ENCODE data around the gene AK8.

DNA sequence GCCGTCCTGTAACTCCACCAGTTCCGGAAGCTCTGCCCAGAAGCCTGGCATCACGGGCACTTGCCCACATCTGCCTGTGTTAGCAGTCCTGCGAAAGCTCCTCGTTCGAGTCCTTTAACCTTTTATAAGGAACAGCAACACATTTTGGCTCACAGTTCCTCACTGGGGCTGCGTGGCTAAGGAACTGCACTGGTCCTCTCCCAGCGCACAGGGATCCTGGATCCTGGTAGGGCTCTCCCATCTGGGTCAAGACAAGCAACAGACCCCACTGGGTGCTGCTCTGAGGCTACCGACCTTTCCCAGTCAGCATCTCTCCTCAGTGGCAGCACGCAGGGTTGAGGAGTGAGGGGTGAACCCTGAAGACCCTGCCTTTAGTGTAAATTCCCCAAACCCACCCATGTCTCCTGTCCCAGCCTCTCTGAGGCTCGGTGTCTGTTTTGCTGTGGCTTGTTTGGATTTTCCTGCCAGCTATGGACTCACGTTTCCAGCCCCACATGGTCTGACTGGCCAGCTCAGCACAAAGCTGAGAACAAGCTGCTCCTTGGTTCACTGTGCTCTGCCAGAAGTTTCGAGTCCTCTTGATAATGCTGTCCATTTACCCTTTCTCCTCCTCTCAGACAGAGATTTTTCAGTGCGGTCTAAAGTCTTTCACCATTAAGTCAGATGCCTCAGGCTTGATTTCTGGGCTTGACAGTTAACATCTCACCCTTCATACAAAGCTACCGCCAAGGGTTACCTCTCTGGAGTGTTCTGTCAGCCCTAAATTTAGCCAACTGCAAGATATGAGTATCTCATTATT is 80.0 kb downstream of the AK8 start:
- TF ChIP-seq, protein P1, sequence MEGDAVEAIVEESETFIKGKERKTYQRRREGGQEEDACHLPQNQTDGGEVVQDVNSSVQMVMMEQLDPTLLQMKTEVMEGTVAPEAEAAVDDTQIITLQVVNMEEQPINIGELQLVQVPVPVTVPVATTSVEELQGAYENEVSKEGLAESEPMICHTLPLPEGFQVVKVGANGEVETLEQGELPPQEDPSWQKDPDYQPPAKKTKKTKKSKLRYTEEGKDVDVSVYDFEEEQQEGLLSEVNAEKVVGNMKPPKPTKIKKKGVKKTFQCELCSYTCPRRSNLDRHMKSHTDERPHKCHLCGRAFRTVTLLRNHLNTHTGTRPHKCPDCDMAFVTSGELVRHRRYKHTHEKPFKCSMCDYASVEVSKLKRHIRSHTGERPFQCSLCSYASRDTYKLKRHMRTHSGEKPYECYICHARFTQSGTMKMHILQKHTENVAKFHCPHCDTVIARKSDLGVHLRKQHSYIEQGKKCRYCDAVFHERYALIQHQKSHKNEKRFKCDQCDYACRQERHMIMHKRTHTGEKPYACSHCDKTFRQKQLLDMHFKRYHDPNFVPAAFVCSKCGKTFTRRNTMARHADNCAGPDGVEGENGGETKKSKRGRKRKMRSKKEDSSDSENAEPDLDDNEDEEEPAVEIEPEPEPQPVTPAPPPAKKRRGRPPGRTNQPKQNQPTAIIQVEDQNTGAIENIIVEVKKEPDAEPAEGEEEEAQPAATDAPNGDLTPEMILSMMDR (IDR thresholded peaks at IDR 0.05), result no peak
- no peak for TF ChIP-seq POLR2A (IDR thresholded peaks at IDR 0.05)

Data from right lobe of liver (tissue), 4 donors.